Fibroblast of gingiva (primary cell): ENCODE results near the gene LRP10.

Experiments
- DNase-seq: peaks from one replicate; pipeline ENCODE4 v3.0.0-alpha.2; 2011; ENCODE audit warnings: low read depth

The LRP10 gene

GRCh38 chr14:22919601-22919921 lies 48.0 kb downstream of the LRP10 start:
- DNase-seq = no peak

GRCh38 chr14:22920697-22921096 lies 49.2 kb downstream of the LRP10 start:
- no peak for DNase-seq

GRCh38 chr14:22922294-22922693 lies 50.8 kb downstream of the LRP10 start:
- DNase-seq = no peak

- DNase-seq = no peak
Measured at GRCh38 chr14:22923746-22924145, 52.2 kb downstream of the LRP10 start.

GRCh38 chr14:22925513-22925912 lies 54.0 kb downstream of the LRP10 start:
- no peak for DNase-seq

- no peak for DNase-seq
Measured at GRCh38 chr14:22926316-22926715, 54.8 kb downstream of the LRP10 start.

- DNase-seq = no peak
Measured at GRCh38 chr14:22928237-22929103, 56.9 kb downstream of the LRP10 start.

- DNase-seq = peak; percentile 100
Measured at GRCh38 chr14:22929104-22929960, 57.8 kb downstream of the LRP10 start, which contains the start of gene PRMT5. PRMT5 (minus strand) TSS chr14:22929376; CDS start chr14:22929361, 15 bp downstream.

GRCh38 chr14:22929961-22930364 lies 58.4 kb downstream of the LRP10 start:
- no peak for DNase-seq
